Mammary epithelial cell (primary cell): ENCODE results near the gene TNFSF9.

Source experiments
- CTCF ChIP-seq, 2 donors: IDR thresholded peaks in 1 of 2; conservative IDR thresholded peaks in 1 of 2; 2 replicates each; pipeline ENCODE4 v1.5.1; 2011 to 2012; ENCODE audit warnings: inconsistent platforms in 2 of 2, low read length in 2 of 2, mild to moderate bottlenecking in 2 of 2, control low read depth in 1 of 2, low read depth in 1 of 2; ENCODE audit not compliant: insufficient read depth in 1 of 2; ENCODE audit errors: extremely low read depth in 1 of 2
- EZH2 ChIP-seq: IDR thresholded peaks from 2 replicates; pipeline ENCODE4 v1.6.1; 2012; ENCODE audit warnings: low read length, inconsistent platforms, borderline replicate concordance

- TF ChIP-seq CTCF (conservative IDR thresholded peaks at IDR 0.05 in 1 of 2, IDR thresholded peaks at IDR 0.05 in 1 of 2; ENCODE audit: extremely low read depth in 1 of 2, insufficient read depth in 1 of 2, low read depth in 1 of 2, low read length in 2 of 2) (no peak), EZH2 (no peak)
These were observed 1.6 kb downstream of the TNFSF9 start for GRCh38 chr19:6532244-6532999.
